Right forelimb (tissue), 1 donor: Measurements from ENCODE around the gene TSHB.
"Not testable (repeated sequence)": the region's sequence is repeated elsewhere in the genome, so short reads cannot be mapped to it uniquely, and the experiment has no call there.

Experiments
- DNase-seq: peaks from one replicate; pipeline ENCODE4 v3.0.0-alpha.2; 2018

The TSHB gene

DNA sequence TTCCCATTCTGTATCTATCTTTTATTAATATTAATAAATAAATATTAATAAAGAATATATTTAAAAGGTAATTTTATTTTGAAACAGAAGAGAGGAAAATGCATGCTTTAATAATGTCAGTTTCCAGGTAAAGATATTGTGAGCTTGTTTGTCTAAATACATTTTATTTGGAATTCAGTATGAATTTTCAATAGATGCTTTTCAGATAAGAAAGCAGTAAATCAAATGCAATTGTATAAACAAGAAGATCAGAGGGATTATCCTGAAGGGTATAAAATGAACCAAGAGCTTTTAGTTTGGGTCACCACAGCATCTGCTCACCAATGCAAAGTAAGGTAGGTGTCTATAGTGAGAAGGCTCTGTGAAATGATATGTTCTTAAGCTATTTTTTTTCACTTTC lies at the start of gene TSHB:
Gene TSHB, plus strand, starts transcription at position 301 of the 400 bp plus-strand sequence. CDS start 3,537 bp downstream, outside the sequence.
- DNase-seq: no peak

DNA sequence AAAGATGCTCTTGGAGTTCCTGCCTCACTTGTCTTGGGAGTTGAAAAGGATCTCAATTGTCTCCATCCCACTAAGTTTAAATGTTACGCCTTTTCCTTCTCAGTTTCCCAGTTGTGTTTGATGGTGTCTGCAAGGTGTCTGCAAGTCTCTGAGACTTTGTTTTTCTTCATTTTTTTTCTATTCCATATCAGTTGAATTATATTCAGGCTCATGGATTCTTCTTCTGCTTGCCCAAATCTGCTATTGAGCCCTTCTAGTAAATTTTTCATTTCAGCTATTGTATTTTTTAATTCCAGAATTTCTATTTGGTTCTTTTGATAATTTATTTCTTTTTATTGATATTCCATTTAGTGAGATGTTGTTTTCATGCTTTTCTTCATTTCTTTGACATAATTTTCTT lies 47.4 kb upstream of the TSHB start:
- DNase-seq: no peak

DNA sequence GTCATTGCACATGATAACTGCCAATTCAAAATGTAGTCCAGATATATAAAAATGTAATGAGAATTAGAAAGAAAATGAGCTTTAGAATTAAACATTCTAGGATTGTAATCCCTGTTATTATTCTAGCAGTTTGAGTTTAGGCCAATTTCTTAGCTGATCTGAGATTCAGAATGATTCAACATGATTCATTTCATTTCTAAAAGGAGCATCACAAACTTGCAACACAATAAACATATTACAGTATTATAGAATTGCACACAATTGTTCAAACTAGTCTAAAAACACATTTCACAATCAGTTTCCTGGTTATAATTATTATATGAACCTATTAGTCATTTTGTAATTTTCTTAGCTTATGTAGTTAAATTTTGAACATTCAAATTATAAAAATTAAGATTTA lies 43.3 kb upstream of the TSHB start:
- DNase-seq: no peak

DNA sequence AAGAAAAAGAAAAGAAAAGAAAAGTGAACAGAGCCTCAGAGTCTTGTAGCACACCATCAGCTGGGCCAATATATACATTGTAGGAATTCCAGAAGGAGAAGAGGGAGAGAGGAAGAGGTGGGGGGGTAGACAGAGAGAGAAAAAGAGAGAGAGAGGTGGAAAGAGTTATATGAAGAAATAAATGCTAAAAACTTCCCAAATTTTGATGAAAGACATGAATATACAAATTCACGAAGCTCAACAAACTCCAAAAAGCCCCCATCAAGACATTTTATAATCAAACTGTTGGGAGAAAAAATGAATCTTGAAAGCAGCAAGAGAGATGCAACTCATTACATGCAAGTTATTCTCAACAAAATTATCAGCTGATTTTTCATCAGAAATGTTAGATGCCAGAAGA lies 41.5 kb upstream of the TSHB start:
- DNase-seq: no peak

DNA sequence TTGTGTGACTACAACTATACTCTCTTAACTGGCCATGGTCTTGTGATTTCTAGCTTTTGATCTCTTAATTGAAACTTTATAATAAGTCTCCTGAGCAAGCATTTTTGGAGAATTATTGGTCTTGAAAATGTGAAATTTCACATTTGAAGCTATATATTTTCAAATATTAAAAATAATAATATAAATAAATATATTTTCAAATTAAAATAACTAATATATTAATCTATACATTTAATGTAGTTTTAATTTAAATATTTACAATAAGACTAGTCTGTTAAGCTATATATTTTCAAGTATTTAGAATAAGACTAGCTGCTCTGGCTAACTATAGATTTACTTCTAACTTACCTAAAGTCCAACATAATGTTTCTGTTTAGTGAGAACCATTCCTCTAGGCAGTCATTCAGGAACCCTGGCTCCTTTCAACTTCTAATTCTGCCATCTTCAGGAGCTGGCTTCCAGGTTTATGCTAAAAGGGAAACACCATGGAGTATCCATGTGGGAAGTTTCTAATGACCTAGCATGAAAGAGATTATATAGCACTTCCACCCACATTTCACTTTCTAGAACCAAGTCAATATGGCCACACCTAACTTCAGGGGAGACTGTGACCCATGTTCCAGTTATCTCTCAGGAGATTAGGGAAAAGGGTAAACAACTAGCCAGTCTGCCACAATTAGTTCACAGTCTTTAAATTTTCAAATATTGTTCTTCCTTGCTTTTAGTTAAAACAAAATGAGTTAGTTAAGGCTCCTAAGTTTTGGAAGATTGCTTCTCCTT lies 31.9 kb upstream of the TSHB start:
- DNase-seq: no peak

GRCh38 chr1:115006191-115006590 lies 23.4 kb upstream of the TSHB start:
- no peak for DNase-seq

DNA sequence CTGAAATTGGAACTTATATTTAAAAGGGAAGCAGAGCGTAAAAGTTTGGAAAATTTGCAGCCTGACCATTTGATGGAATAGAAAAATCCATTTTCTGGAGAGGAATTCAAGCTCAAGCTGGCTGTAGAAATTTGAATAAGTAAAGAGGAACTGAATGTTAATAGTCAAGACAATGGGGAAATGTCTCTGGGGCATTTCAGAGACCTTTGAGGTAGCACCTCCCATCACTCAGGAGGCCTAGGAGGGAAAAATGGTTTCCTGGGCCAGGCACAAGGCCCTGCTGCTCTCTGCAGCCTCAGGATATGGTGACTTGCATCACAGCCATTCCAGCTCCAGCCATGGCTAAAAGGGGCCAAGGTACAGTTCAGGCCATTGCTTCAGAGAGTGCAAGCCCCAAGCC lies 17.6 kb upstream of the TSHB start:
- DNase-seq: no peak

DNA sequence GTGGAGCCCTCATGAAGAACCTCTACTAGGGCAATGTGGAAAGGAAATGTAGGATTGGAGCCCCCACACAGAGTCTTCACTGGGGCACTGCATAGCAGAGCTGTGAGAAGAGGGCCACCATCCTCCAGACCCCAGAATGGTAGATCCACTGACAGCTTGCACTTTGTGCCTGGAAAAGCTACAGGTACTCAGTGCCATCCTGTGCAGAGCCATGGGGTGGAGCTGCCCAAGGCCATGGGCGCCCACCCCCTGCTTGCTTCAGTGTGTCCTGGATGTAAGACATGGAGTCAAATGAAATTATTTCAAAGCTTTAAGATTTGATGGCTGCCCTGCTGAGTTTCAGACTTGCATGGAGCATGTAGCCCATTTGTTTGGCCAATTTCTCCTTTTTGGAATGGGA lies 17.2 kb upstream of the TSHB start:
- no peak for DNase-seq

DNA sequence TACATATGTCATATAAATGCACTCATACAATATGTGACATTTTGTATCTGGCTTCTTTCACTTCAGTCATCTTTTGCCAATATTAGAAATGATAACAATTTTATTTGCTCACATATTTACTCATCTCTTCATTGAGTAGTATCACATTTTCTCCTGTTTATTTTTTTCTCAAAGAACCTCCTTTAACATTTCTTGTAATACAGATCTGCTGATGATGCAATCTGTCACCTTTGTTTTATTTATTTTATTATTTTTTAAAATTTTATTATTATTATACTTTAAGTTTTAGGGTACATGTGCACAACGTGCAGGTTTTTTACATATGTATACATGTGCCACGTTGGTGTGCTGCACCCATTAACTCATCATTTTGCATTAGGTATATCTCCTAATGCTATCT lies 15.8 kb upstream of the TSHB start:
- DNase-seq: no peak

- not testable (repeated sequence) for DNase-seq
These were observed 10.1 kb upstream of the TSHB start for GRCh38 chr1:115019549-115019948.

GRCh38 chr1:115021145-115021544 lies 8.5 kb upstream of the TSHB start:
- DNase-seq: no peak

- DNase-seq: no peak
These were observed 6.0 kb upstream of the TSHB start for GRCh38 chr1:115023593-115023992.

DNA sequence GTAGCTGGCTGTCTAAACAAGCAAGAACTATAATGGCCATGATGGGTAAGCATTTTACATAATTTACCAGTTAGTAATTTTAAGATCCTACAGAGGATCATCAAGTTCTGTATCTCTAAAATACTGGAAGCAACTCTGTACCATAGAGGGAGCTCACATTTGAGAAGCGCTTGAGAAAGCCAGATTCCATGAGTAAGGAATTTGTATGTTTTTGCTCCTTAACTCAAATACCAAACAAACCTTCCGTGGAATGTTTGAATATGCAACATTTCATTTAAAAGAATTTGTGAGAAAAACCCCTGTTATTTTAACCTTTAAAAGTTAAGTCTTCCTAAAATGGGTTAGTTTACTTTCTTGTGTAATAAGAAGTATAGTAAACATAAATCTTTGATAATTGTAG lies 2.0 kb downstream of the TSHB start:
- no peak for DNase-seq

DNA sequence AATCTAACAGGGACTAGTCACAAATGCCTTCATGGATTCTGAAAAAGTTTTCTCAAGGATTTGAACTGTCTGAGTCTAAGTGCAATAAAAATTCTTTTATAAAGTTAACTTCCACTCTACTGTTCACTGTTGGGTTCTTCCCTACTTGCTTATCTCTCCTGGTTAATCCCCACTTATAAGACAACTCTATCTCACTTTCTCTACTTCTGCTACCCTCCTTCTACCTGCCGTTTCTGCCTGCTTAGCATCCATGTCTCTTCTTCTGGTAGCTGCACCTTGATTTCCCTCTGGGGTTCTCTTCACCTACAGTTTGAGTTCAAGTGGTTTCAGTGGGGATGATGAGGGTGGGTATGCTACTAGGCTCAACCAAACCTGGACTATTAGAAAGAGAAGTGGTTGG lies 6.0 kb downstream of the TSHB start:
- no peak for DNase-seq

DNA sequence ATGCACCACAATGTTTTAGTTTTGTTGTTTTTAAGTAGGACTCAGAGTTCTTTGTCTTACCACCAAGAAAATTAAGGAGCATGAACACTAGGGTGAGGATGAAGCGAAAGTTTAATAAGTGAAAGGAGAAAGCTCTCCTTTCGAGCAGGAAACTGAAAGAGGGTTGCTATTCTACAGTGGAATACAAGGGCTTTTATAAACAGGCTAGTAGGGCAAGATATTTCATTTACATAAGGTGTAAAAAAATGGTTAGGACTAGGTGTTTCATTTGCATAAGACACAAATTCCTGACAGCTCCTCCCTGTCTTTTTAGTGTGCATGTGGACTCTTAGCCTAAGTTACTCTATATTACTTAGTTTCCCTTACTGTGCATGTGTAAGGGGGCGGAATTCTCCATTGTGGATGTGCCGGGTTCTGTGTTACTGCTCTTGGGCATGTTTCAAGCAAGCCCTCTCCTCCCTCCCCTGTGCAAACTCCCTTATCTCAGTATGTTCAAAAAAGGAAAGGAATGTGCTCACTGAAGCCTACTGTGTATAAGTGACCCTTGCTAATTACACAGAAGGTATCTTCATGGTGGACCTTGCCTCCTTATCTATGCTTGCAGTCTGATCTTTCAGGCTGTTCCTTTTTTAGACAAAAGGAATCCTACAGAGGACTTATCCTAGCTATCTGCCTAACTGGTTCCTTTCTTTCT lies 7.3 kb downstream of the TSHB start:
- DNase-seq: no peak

DNA sequence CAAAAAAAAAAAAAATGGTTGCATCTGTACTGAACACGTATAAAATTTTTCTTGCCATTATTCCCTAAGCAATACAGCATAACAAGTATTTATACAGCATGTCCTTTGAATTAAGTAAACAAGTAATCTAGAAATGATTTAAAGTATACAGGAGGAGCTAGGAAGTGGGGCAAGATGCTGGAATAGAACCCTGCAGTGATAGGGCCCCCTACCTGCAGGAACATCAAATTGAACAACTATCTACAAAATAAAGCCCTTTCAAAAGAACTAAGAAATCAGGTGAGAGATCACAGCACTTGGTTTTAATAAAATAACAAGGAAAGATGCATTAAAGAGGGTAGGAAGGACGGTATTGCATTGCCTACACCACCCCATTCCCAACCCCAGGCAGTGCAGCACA lies 10.9 kb downstream of the TSHB start:
- DNase-seq: no peak

DNA sequence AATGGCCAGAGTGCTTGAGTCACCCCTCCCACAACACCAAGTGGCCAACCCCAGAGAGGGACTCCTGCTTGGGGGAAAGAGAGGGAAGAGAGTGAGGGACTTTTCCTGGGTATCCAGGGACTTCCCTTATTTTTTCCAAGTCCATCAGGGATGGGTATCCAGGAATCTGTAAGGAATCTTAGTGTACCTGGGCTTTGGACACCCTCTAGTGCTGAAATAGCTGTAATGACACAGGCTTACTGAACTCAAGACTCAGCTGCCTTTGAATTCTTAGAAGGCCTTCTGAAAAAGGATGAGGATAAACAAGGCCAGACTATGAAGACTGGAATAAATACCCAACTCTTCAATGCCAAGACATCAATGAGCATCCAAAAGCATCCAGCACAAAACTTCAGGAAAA lies 12.0 kb downstream of the TSHB start:
- no peak for DNase-seq

DNA sequence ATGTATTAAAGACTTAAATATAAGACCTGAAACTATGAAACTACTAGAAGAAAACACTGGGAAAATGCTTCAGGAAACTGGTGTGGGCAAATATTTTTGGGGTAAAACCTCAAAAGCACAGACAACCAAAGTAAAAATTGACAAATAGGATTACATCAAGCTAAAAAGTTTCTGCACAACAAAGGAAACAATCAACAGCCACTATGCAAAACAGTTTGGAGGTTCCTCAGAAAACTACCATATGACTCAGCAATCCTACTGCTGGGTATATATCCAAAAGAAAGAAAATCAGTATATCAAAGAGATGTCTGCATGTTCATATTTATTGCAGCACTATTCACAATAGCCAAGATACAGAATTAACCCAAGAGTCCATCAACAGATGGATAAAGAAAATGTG lies 17.1 kb downstream of the TSHB start:
- DNase-seq: no peak

DNA sequence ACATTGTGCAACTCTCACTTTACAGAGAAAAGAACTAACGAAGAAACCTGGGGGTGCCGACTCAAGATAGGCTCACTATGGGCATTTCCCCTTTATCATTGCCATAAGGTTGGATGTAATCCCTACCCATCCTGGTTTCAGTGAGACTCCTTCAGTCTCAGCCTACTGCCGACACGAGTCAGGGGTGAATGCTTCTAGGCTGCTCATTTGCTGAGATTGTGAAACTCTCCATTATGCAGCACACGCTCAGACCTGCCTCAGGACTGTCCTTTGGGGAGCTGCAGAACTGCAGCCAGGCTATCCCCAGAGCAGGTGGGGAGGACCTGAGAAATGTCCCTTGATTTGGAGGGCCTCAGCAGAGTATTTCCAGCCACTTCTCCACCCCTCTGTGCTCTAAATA lies 22.2 kb downstream of the TSHB start:
- DNase-seq: no peak

DNA sequence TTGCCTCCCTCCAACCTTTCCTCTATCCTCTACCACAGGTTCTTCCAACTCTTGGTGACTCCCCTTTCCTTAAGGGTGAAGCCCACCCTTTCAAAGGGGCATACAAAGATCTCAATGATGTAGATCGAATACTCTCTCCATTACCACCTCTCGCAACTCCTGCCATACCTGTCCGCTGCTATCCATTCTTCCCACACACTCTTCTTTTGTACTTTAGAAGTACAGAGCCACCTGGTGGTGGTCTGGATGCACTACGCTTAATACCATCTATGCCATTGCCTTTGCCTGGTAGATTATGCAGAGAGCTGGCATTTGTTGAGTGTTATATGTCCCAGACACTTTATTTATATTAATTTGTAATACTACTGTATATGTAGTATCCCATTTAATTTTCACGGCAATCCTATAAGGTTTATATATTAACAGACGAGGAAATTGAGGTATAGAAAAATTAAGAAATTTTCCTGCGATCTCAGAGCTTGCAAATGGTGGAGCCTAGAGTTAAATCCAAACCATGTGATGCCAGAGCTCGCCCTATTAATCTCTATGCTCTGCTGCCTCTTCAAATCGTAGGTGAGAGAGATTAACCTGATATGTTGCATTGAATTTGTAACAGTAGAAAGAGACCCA lies 22.9 kb downstream of the TSHB start:
- no peak for DNase-seq

- DNase-seq: no peak
These were observed 26.8 kb downstream of the TSHB start for GRCh38 chr1:115056395-115056798.

DNA sequence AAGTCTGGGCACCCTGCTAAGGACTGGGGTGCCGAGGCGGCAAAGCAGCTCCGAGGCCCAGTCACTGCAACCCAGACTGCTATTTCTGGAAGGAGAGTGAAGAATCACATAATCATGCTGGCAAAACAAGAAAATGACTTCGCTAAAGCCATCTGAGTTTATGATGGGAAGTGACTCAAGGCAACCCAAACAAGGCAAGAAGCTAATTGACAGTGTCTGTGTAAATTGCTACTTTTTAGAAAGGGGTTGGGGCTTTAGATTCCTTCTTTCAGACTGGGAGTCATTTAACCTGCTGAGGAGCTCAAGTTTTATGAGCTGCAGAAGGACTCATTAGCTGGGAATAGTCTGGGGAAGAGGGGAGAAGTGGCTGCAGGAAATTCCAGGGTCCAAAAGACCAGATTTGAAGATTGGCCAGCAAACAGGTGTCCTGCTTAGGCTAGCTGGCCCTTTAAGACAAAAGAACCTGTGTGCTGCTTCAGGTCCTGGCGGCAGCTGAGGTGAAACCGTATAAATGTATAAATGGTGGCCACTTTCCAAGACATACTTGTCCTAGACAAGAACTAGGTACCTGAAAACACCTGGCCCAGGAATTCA lies 28.1 kb downstream of the TSHB start:
- no peak for DNase-seq

GRCh38 chr1:115059316-115059715 lies 29.7 kb downstream of the TSHB start:
- no peak for DNase-seq

DNA sequence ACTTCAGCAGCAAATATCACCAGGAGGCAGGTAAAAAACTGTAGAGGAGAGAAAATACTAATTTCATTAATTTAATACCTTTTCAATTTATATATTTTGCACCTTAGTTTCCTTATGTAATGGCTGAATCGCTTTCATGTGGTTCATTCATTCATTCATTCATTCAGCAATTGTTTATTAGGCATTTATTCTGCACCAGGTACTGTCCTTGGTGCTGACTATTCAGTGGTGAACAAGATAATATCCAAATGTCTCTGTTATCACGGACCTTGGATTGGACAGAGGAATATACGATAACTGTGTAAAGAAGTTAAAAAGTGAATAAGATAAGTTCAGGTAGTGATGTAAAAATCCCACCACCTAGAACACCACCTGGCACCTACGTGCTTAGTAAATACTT lies 30.9 kb downstream of the TSHB start:
- no peak for DNase-seq
